HG02571 (cell line): ENCODE results near the gene OR11H7.
"Not testable (repeated sequence)": the region's sequence is repeated elsewhere in the genome, so short reads cannot be mapped to it uniquely, and the experiment has no call there.

ENCODE experiments used
- ATAC-seq: cut with Tn5 transposase; IDR thresholded peaks from one replicate; pipeline ENCODE4 v1.9.1; 2021; ENCODE audit warnings: mild to moderate bottlenecking, moderate library complexity; ENCODE audit not compliant: unreplicated experiment

OR11H7 gene

GRCh38 chr14:20228681-20229080 is at the start of gene OR11H7:
TSS of gene OR11H7 (plus strand) at chr14:20228981.
- ATAC-seq, result no peak

GRCh38 chr14:20179218-20179617 is 49.6 kb upstream of the OR11H7 start:
- ATAC-seq, result no peak

- ATAC-seq, result no peak
These were observed 48.9 kb upstream of the OR11H7 start for GRCh38 chr14:20179880-20180279.

- ATAC-seq, result no peak
These were observed 48.3 kb upstream of the OR11H7 start for GRCh38 chr14:20180486-20180885.

DNA sequence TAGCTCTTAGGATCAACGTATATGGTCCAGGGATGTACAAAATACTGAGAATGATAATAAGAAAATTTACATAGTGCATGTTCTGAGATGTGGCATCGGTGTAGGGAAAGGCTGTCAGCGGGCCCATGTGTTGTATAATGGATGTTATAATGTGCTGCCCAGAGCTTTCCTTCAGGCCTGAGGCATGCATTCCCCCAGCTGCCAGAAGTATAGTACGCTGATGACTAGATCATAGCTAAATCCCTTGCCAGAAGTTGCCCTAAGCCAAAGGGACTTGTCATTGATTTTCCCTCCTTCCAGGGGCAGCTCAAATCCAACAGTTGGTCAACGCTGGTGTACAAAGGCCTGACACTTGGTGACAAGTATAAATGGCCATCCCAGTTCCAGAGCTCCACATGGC is 44.6 kb upstream of the OR11H7 start:
- no peak for ATAC-seq

DNA sequence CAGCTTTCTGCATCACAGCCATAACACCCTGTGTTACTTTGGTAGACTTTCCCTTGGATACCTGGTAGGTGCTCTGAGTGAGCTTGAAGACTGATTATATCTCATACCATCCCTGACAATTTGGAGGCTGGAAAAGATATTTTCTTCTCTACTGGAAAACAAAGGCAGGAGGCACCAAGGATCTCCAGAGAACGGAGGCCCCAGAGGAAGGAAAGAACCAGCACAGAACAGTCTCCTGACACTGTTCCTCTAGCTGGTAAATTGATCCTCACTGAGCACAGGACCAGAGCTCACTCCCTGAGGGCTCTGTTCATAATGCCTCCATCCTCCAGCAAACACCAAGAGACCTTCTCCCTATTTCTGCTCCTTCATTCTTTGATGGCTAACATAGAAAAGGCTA is 38.2 kb upstream of the OR11H7 start, which contains the start of gene OR11G2:
Gene OR11G2, plus strand, starts transcription at position 301 of the 400 bp plus-strand sequence. CDS start 6,542 bp downstream, outside the sequence.
- no peak for ATAC-seq

- no peak for ATAC-seq
These were observed 37.4 kb upstream of the OR11H7 start for GRCh38 chr14:20191396-20191795.

DNA sequence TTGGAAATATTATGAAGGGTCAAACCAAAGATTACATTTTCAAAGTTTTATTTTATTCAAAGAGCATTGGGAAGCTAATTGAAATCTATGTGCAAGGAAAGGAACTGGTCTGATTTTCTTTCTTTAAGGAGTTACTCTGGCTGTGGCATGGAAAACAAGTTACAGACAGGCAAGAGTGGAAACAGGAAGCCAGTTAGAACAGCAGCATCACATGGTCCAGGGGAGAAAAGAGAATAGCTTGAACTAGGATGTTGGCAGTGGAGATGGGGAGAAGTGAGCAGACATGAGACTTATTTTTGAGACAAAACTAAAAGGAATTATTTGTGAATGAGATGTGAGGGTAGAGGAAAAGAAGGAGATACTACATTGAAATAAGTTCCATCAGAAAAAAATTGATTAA is 34.7 kb upstream of the OR11H7 start:
- no peak for ATAC-seq

DNA sequence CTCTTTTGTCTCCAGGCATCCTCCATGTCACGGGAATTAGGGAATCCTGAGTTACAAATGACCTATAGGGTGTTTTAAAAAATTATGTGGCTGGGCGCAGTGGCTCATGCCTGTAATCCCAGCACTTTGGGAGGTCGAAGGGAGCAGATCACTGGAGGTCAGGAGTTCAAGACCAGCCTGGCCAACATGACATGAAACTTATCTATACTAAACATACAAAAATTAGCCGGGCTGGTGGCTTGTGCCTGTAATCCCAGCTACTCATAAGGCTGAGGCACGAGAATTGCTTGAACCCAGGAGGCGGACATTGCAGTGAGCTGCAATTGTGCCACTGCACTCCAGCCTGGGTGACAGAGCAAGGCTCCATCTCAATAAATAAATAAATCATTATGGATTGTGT is 33.6 kb upstream of the OR11H7 start:
- ATAC-seq, result not testable (repeated sequence)

DNA sequence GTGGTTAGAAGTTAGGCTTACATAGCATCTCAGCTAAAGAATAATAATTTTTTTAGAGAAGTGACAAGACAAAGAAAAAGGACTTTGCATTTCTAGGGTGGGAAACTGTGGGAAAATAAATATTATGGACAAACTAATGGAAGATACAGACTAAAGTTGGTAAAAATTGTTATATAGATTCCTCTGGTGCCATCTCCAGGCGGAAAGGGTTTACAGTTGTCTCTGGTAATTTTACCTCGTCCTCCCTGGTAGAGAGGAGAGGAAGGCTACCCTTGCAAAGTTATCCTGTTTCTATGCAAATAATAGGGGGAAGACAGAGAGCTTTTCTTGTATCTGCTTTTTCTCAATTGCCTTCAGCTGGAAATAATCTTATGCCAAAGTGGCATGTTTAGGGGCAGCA is 32.9 kb upstream of the OR11H7 start:
- ATAC-seq, result no peak

DNA sequence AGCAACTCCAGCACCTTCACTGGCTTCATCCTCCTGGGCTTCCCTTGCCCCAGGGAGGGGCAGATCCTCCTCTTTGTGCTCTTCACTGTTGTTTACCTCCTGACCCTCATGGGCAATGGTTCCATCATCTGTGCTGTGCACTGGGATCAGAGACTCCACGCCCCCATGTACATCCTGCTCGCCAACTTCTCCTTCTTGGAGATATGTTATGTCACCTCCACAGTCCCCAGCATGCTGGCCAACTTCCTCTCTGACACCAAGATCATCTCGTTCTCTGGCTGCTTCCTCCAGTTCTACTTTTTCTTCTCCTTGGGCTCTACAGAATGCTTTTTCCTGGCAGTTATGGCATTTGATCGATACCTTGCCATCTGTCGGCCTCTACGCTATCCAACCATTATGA is 31.3 kb upstream of the OR11H7 start:
- no peak for ATAC-seq

DNA sequence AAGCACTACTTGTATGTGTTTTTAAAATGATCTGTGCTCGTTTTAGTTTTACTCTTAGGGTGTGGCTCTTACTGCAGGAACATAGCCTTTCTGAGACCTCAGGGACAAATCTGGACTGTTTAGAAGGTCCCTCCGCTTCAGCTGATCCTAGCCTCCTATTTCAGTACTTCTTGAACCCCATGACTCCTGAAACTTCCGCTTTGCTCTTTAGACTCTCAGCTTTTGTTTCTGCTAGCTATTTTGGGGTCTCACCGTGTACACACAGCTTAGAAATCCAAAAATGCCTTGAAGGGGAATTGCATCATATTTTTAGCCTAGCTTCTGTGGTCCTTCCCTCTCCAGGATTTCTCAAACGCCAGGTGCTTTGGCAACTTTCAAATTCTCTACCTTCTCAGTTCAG is 29.8 kb upstream of the OR11H7 start:
- ATAC-seq, result no peak

DNA sequence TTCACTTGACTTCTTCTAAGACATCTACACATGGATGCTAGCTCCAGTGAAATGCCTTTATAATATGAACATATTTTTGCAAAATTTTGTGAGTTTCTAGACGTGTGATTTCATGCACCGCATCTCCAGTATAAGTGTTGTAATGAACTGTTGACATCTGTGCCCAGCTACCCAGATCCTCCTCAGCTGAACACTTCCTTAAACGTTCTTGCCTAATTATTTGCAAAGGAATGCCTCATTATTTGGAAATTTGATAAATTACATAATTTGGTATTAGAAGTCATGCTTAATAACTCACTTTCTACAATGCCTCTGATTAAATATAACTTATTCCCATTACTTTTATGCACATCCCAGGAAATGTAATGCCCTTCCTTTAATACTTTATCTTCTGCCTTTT is 24.1 kb upstream of the OR11H7 start:
- ATAC-seq, result no peak

DNA sequence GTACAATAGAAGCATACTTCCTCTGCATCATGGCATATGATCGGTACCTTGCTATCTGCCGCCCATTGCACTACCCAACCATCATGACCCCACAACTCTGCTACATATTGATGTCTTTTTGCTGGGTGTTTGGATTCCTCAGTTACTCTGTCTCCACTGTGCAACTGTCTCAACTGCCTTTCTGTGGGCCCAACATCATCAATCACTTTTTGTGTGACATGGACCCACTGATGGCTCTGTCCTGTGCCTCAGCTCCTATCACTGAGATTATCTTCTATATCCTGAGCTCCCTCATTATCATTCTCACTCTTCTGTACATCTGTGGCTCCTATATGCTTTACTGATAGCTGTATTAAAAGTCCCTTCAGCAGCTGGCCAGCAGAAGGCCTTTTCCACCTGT is 19.2 kb upstream of the OR11H7 start:
- no peak for ATAC-seq

DNA sequence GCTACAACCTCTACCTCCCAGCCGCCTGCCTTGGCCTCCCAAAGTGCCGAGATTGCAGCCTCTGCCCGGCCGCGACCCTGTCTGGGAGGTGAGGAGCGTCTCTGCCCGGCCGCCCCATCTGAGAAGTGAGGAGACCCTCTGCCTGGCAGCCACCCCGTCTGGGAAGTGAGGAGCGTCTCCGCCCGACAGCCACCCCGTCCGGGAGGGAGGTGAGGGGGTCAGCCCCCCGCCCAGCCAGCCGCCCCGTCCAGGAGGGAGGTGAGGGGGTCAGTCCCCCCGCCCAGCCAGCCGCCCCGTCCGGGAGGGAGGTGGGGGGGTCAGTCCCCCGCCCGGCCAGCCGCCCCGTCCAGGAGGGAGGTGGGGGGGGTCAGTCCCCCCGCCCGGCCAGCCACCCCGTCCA is 16.4 kb upstream of the OR11H7 start:
- ATAC-seq, result not testable (repeated sequence)

- ATAC-seq, result no peak
These were observed 13.6 kb upstream of the OR11H7 start for GRCh38 chr14:20215196-20215595.

GRCh38 chr14:20219033-20219432 is 9.7 kb upstream of the OR11H7 start:
- ATAC-seq, result no peak

DNA sequence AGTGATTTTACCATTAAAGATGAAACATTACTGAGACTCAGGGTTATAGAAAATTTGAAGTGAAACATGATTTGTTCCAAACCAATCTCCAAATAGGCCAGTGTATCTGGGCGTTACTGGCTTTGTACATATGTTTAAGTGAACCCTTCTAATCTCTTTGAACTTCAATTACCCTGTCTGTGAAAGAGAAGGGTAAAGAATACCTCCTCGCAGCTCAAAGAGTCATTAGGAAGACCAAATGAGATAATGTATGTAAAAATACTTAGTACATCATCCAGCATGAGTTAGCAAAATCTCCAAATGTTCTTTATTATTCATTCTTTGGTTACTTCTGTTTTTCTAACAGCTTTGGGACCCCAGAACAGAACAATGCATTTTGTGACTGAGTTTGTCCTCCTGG is 5.4 kb upstream of the OR11H7 start, which contains the start of gene OR11H6:
Gene OR11H6, plus strand, starts transcription at position 301 of the 400 bp plus-strand sequence. Its CDS starts 0 bp downstream, at position 301.
- ATAC-seq, result no peak

DNA sequence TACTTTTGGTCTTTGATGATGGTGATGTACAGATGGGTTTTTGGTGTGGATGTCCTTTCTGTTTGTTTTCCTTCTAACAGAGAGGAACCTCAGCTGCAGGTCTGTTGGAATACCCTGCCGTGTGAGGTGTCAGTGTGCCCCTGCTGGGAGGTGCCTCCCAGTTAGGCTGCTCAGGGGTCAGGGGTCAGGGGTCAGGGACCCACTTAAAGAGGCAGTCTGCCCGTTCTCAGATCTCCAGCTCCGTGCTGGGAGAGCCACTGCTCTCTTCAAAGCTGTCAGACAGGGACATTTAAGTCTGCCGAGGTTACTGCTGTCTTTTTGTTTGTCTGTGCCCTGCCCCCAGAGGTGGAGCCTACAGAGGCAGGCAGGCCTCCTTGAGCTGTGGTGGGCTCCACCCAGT is 6.6 kb downstream of the OR11H7 start:
- not testable (repeated sequence) for ATAC-seq

DNA sequence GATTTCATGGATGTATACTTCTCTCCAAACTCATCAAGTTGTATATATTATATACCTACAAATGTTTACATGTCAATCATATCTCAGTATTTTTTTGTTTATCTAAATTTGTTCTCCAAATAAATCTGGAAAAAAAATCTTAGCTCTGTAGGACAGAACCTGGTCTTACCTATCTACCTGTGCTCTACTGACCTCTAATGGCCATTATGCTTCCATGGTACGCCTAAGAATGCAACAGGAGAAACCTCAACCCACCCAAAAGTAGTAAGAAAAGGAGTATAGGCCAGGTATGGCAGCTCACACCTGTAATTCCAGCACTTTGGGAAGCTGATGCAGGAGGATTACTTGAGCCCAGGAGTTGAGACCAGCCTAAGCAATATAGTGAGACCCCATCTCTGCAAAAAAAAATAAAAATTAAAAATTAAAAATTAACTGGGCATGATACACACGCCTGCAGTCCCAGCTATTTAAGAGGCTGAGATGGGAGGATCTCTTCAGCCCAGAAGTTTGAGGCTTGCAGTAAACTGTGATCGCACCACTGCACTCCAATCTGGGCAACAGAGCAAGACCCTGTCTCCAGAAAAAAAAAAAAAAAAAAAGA is 19.0 kb downstream of the OR11H7 start:
- no peak for ATAC-seq

- ATAC-seq, result no peak
These were observed 33.9 kb downstream of the OR11H7 start for GRCh38 chr14:20262642-20263128.

DNA sequence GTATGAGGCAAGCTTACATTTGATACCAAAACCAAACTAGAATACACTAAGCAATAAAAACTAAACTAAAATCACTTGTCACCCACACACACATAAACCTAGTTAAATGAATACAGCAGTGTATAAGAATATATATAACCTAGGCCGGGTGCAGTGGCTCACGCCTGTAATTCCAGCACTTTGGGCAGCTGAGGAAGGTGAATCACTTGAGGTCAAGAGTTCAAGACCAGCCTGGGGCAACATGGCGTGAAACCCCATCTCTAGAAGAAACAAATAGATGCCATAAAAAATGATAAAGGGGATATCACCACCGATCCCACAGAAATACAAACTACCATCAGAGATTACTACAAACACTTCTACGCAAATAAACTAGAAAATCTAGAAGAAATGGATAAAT is 35.6 kb downstream of the OR11H7 start:
- ATAC-seq, result not testable (repeated sequence)

- no peak for ATAC-seq
These were observed 45.3 kb downstream of the OR11H7 start for GRCh38 chr14:20274062-20274461.
